Osteoblast (primary cell): ENCODE measurements around the gene GFRA1. TPM values are rescaled to one million over a fixed set of nuclear protein-coding genes. Genes with fewer than 3 reads are reported as not detected.

Source experiments
- DNase-seq: peaks from one replicate; pipeline ENCODE4 v3.0.0; 2011; ENCODE audit warnings: low spot score, mixed read lengths; ENCODE audit not compliant: insufficient read length; ENCODE audit errors: missing footprints
- H2AFZ ChIP-seq: 2 replicates; pipeline ENCODE4 v1.6.0; 2011; ENCODE audit warnings: mild to moderate bottlenecking, low read length
- H3K27ac ChIP-seq: 2 replicates; pipeline ENCODE4 v1.5.1; 2011; ENCODE audit warnings: mild to moderate bottlenecking, low read depth, low read length, moderate library complexity
- H3K27me3 ChIP-seq: 2 replicates; pipeline ENCODE4 v1.6.0; 2012; ENCODE audit warnings: mild to moderate bottlenecking, control low read depth, inconsistent platforms, low read length, moderate library complexity; ENCODE audit not compliant: insufficient read depth
- H3K36me3 ChIP-seq: 2 replicates; pipeline ENCODE4 v1.5.1; 2011; ENCODE audit warnings: mild to moderate bottlenecking, low read length, control low read depth, moderate library complexity; ENCODE audit not compliant: insufficient read depth
- H3K4me1 ChIP-seq: 2 replicates; pipeline ENCODE4 v1.5.1; 2011; ENCODE audit warnings: mild to moderate bottlenecking, low read length, control low read depth, moderate library complexity; ENCODE audit not compliant: insufficient read depth
- H3K4me2 ChIP-seq: 2 replicates; pipeline ENCODE4 v1.6.0; 2011; ENCODE audit warnings: mild to moderate bottlenecking, low read length; ENCODE audit not compliant: insufficient read depth
- H3K4me3 ChIP-seq: fragments of 200-600 bp; sonication (generic); 3 replicates; pipeline ENCODE4 v1.5.1; 2012; ENCODE audit warnings: mild to moderate bottlenecking, low read length, inconsistent platforms; ENCODE audit not compliant: insufficient read depth
- H3K79me2 ChIP-seq: 2 replicates; pipeline ENCODE4 v1.6.0; 2012; ENCODE audit warnings: mild to moderate bottlenecking, low read length, control low read depth, inconsistent platforms; ENCODE audit not compliant: insufficient read depth
- H3K9me3 ChIP-seq: 2 replicates; pipeline ENCODE4 v1.5.1; 2011; ENCODE audit warnings: low read depth, low read length, control low read depth
- H4K20me1 ChIP-seq: 2 replicates; pipeline ENCODE4 v1.6.0; 2012; ENCODE audit warnings: mild to moderate bottlenecking, low read length, control low read depth; ENCODE audit not compliant: insufficient read depth
- total RNA-seq: library from RNA; depleted of rRNA; stranded (reverse); fragments of >200 nt; gene quantifications from 2 replicates; pipeline ENCODE4 v1.2.3, GENCODE V29; 2012
- TF ChIP-seq, protein P1 (sequence below): IDR thresholded peaks from 2 replicates; pipeline ENCODE4 v1.5.1; 2011; ENCODE audit warnings: mild to moderate bottlenecking, low read depth, low read length, moderate library complexity; ENCODE audit errors: extremely low read depth

The GFRA1 gene
- total RNA-seq, 1 donor, result 76.0 TPM

DNA sequence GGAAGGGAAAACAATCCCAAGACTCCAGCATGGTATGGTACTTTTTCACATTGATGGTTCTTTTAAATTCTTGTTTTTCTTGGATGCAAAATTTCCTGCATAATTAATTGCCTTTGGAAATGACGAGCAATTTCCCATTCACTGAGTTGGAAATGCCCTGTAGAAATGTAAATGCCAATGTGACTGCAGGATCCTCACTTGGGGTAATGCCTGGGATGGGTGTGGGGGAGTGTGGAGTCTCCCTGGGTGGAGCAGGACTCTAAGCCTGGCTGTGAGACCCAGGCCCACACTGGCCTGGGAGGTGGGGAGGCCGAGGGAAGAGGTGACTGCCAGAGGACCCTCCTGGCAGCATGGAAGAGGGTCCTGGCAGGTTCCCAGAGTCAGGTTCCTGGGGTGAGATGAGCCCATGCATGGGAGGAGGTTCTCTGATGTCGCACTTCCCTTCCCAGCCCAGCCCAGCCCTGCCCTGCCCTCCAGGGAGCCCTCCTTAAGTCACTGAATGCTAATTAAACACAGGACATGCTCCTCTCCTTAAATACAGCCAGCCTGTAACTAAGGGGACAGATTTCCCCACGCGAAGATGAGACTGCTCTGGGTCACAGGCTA is 157.9 kb downstream of the GFRA1 start:
- Histone ChIP-seq H3K4me1 (peaks cover 17% of the 10 kb centered on the region), H3K27ac (peak overlapping the region; percentile 89), H3K27me3 (no peaks in the 10 kb centered on the region), H3K4me2 (no peak overlapping the region), H3K4me3 (no peak overlapping the region), H3K79me2 (no peaks in the 10 kb centered on the region), H4K20me1 (no peaks in the 10 kb centered on the region), H3K9me3 (no peaks in the 10 kb centered on the region), H3K36me3 (no peaks in the 10 kb centered on the region), H2AFZ (no peak overlapping the region)
- TF ChIP-seq, protein P1, sequence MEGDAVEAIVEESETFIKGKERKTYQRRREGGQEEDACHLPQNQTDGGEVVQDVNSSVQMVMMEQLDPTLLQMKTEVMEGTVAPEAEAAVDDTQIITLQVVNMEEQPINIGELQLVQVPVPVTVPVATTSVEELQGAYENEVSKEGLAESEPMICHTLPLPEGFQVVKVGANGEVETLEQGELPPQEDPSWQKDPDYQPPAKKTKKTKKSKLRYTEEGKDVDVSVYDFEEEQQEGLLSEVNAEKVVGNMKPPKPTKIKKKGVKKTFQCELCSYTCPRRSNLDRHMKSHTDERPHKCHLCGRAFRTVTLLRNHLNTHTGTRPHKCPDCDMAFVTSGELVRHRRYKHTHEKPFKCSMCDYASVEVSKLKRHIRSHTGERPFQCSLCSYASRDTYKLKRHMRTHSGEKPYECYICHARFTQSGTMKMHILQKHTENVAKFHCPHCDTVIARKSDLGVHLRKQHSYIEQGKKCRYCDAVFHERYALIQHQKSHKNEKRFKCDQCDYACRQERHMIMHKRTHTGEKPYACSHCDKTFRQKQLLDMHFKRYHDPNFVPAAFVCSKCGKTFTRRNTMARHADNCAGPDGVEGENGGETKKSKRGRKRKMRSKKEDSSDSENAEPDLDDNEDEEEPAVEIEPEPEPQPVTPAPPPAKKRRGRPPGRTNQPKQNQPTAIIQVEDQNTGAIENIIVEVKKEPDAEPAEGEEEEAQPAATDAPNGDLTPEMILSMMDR, result no peak
- DNase-seq, result no peak

DNA sequence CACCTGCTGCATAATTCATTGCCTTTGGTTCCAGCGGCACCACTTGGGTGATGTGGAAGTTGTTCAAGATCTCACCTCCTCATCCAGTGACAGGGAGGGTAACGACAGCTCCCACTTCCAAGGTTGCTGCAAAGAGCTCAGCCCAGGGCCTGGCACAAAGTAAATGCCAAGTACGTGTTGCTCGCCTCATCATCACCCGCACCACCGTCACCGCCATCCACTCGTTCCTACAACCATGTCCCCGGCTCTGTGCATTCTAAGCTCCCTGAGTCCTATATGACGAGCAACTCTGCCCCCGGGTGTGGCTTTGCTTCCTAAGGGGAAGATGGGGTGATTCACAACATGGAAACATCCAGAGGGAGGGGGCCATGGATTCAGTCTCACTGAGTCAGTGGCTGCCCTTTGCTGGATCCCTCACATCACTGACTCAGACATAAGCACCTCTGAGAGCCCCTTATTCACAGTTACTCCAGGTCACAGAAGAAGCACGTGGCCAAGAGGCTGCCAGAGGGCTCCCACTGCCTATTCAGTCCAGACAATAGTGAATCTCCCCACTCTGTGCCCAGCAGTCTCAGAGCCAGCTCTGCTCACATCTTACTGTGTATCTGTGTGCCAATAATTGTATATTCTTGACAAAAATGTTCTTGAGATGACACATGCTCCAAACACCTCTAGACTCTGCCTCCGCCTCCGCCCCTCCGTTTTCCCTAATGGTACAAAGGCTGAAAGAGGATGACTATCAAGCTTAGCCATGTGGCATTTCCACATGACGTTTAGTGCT is 159.1 kb downstream of the GFRA1 start:
- peaks cover 17% of the 10 kb centered on the region for H3K4me1 ChIP-seq

GRCh38 chr10:116112232-116113231 is 160.5 kb downstream of the GFRA1 start:
- TF ChIP-seq, protein P1, result no peak
- H4K20me1 ChIP-seq, result no peaks in the 10 kb centered on the region
- H3K4me2 ChIP-seq, result no peak overlapping the region

More for the DNA sequence above, 159.1 kb downstream of the GFRA1 start:
- peak; percentile 97 for DNase-seq
- H3K27ac ChIP-seq, result peak overlapping the region; percentile 89
- TF ChIP-seq, protein P1, result no peak
- H3K9me3 ChIP-seq, result no peaks in the 10 kb centered on the region
- no peaks in the 10 kb centered on the region for H3K27me3 ChIP-seq
- no peaks in the 10 kb centered on the region for H3K36me3 ChIP-seq
- peak overlapping the region; percentile 82 for H2AFZ ChIP-seq
- no peaks in the 10 kb centered on the region for H4K20me1 ChIP-seq
- no peaks in the 10 kb centered on the region for H3K79me2 ChIP-seq
- peak overlapping the region; percentile 75 for H3K4me2 ChIP-seq
- peak overlapping the region; percentile 13 for H3K4me3 ChIP-seq

More at GRCh38 chr10:116112232-116113231, 160.5 kb downstream of the GFRA1 start:
- Histone ChIP-seq H3K4me3 (no peak overlapping the region), H3K27me3 (no peaks in the 10 kb centered on the region), H3K79me2 (no peaks in the 10 kb centered on the region), H3K4me1 (peaks cover 17% of the 10 kb centered on the region), H2AFZ (no peak overlapping the region), H3K27ac (no peak overlapping the region), H3K9me3 (no peaks in the 10 kb centered on the region), H3K36me3 (no peaks in the 10 kb centered on the region)
- DNase-seq, result peak; percentile 73
